ENCODE data around the gene C9orf43.
"Not testable (repeated sequence)": the region's sequence is repeated elsewhere in the genome, so short reads cannot be mapped to it uniquely, and the experiment has no call there.

C9orf43 gene

GRCh38 chr9:113421726-113422125 lies 11.2 kb downstream of the C9orf43 start:
- no peak for DNase-seq

GRCh38 chr9:113425072-113425471 lies 14.5 kb downstream of the C9orf43 start:
- DNase-seq: no peak

- DNase-seq: no peak
Measured at GRCh38 chr9:113426701-113427100, 16.2 kb downstream of the C9orf43 start.

- no peak for DNase-seq
Measured at GRCh38 chr9:113427629-113428028, 17.1 kb downstream of the C9orf43 start.

GRCh38 chr9:113428062-113428615 lies 17.6 kb downstream of the C9orf43 start:
- no peak for DNase-seq

GRCh38 chr9:113431191-113431590 lies 20.6 kb downstream of the C9orf43 start:
- DNase-seq: no peak

GRCh38 chr9:113436728-113437515 lies 26.4 kb downstream of the C9orf43 start:
- no peak for DNase-seq

GRCh38 chr9:113437716-113438115 lies 27.2 kb downstream of the C9orf43 start:
- DNase-seq: not testable (repeated sequence)

- DNase-seq: no peak
Measured at GRCh38 chr9:113444736-113445135, 34.2 kb downstream of the C9orf43 start.

- DNase-seq: peak; percentile 28
Measured at GRCh38 chr9:113446323-113446740, 35.8 kb downstream of the C9orf43 start.

- no peak for DNase-seq
Measured at GRCh38 chr9:113449376-113449775, 38.8 kb downstream of the C9orf43 start.

GRCh38 chr9:113452113-113452605 lies 41.6 kb downstream of the C9orf43 start:
- DNase-seq: no peak

- peak; percentile 30 for DNase-seq
Measured at GRCh38 chr9:113454914-113455761, 44.6 kb downstream of the C9orf43 start.

- no peak for DNase-seq
Measured at GRCh38 chr9:113456235-113456634, 45.7 kb downstream of the C9orf43 start.

- no peak for DNase-seq
Measured at GRCh38 chr9:113461285-113461684, 50.7 kb downstream of the C9orf43 start.

GRCh38 chr9:113461943-113462342 lies 51.4 kb downstream of the C9orf43 start:
- no peak for DNase-seq

- no peak for DNase-seq
Measured at GRCh38 chr9:113462781-113463286, 52.3 kb downstream of the C9orf43 start.

GRCh38 chr9:113463418-113464285 lies 53.1 kb downstream of the C9orf43 start, which contains the start of gene RGS3:
Gene RGS3, plus strand, starts transcription at chr9:113463727. Its CDS starts 76 bp downstream, at chr9:113463803.
- DNase-seq: no peak

- DNase-seq: no peak
Measured at GRCh38 chr9:113464286-113464660, 53.7 kb downstream of the C9orf43 start.

- no peak for DNase-seq
Measured at GRCh38 chr9:113465599-113466140, 55.1 kb downstream of the C9orf43 start.

GRCh38 chr9:113467183-113467582 lies 56.6 kb downstream of the C9orf43 start:
- no peak for DNase-seq

Data from activated CD4-positive, alpha-beta T cell treated with anti-CD3 and anti-CD28 coated beads, Interleukin-10, Interleukin-2, amounts not matched to agents 100 ng/mL and 50 ng/mL, durations not matched to agents 16 hours and 8 hours (primary cell).